ENCODE results near the gene CAMK1D. TPM values are rescaled to one million over a fixed set of nuclear protein-coding genes. Genes with fewer than 3 reads are reported as not detected.

Gene CAMK1D
- total and polyA plus RNA-seq, 2 experiments from 2014 or later: 4.6 to 7.2 TPM

- TF ChIP-seq ZNF462 (CRISPR knock-in tag; IDR thresholded peaks at IDR 0.05): no peak
- no peak for TF ChIP-seq CREB1 (CRISPR knock-in tag; IDR thresholded peaks at IDR 0.05; ENCODE audit: low read depth)
- no peak for TF ChIP-seq EZH2 (IDR thresholded peaks at IDR 0.05; ENCODE audit: low read depth, unreplicated experiment)
Measured at GRCh38 chr10:12376211-12376610, 26.9 kb downstream of the CAMK1D start (continued).

GRCh38 chr10:12377658-12378290, 28.4 kb downstream of the CAMK1D start:
- ATAC-seq: no peak
- Histone ChIP-seq H2AFZ (no peak overlapping the region), H3K4me1 (ENCODE audit: insufficient read depth) (no peaks in the 10 kb centered on the region), H3K27me3 (ENCODE audit: insufficient read depth) (no peaks in the 10 kb centered on the region), H3K79me2 (replicated peaks; ENCODE audit: insufficient read depth) (no peaks in the 10 kb centered on the region), H3K27ac (ENCODE audit: low read depth) (no peak overlapping the region), H3K4me2 (no peak overlapping the region), H3F3A (replicated peaks; ENCODE audit: low read depth) (no peaks in the 10 kb centered on the region), H3K9me2 (ENCODE audit: insufficient read depth) (no peaks in the 10 kb centered on the region), H3K36me3 (ENCODE audit: insufficient read depth) (no peaks in the 10 kb centered on the region), H3K4me3 (no peak overlapping the region), H4K20me1 (replicated peaks; ENCODE audit: insufficient read depth) (peaks cover 3% of the 10 kb centered on the region; the same call in 1 of the 2 replicates)
- H3K36me3 Mint-ChIP-seq (ENCODE audit: low read depth): no peaks in the 10 kb centered on the region
- DNase-seq (ENCODE audit: low spot score): no peak
- H3K27ac Mint-ChIP-seq: no peak overlapping the region
- H3K4me1 Mint-ChIP-seq: no peaks in the 10 kb centered on the region
- H3K4me3 Mint-ChIP-seq: no peak overlapping the region
- H3K9me3 Mint-ChIP-seq: no peaks in the 10 kb centered on the region
- no peaks in the 10 kb centered on the region for H3K27me3 Mint-ChIP-seq (ENCODE audit: insufficient read depth, low read depth, poor library complexity)
- TF ChIP-seq EZH2 (IDR thresholded peaks at IDR 0.05; ENCODE audit: low read depth, unreplicated experiment) (no peak), REST (IDR thresholded peaks at IDR 0.05; ENCODE audit: unreplicated experiment) (no peak), ETS1 (IDR thresholded peaks at IDR 0.05) (no peak), CREB1 (CRISPR knock-in tag; IDR thresholded peaks at IDR 0.05; ENCODE audit: low read depth) (no peak), ZNF114 (CRISPR knock-in tag; IDR thresholded peaks at IDR 0.05) (no peak), NANOG (IDR thresholded peaks at IDR 0.05; ENCODE audit: borderline replicate concordance) (no peak), EZH2phosphoT487 (IDR thresholded peaks at IDR 0.05; ENCODE audit: unreplicated experiment) (no peak), CTCF (conservative IDR thresholded peaks at IDR 0.05; ENCODE audit: low read depth in 2 of 2) (no peak)
